ENCODE results near the gene RDH12.

DNA sequence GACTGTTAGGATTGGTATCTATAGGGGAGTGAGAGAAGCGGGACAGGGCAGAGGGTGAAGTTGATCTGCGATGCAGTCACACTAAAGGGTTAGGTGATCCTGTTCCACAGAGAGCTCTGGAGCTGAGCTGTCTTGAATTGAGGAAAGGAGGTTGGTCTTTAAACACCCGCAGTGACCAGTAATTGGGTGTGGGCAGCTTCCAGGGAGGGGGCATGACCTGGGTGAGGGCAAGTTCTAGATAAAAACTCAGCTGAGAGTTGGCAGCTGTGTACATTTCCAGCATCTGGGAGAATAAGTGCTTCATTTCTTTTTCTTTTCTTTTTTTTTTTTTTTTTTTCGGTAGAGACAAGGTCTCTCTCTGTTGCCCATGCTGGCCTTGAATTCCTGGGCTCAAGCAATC, 35.1 kb downstream of the RDH12 start:
- no peak for TF ChIP-seq ZNF133 (CRISPR knock-in tag; IDR thresholded peaks at IDR 0.05)
- TF ChIP-seq, protein P1, sequence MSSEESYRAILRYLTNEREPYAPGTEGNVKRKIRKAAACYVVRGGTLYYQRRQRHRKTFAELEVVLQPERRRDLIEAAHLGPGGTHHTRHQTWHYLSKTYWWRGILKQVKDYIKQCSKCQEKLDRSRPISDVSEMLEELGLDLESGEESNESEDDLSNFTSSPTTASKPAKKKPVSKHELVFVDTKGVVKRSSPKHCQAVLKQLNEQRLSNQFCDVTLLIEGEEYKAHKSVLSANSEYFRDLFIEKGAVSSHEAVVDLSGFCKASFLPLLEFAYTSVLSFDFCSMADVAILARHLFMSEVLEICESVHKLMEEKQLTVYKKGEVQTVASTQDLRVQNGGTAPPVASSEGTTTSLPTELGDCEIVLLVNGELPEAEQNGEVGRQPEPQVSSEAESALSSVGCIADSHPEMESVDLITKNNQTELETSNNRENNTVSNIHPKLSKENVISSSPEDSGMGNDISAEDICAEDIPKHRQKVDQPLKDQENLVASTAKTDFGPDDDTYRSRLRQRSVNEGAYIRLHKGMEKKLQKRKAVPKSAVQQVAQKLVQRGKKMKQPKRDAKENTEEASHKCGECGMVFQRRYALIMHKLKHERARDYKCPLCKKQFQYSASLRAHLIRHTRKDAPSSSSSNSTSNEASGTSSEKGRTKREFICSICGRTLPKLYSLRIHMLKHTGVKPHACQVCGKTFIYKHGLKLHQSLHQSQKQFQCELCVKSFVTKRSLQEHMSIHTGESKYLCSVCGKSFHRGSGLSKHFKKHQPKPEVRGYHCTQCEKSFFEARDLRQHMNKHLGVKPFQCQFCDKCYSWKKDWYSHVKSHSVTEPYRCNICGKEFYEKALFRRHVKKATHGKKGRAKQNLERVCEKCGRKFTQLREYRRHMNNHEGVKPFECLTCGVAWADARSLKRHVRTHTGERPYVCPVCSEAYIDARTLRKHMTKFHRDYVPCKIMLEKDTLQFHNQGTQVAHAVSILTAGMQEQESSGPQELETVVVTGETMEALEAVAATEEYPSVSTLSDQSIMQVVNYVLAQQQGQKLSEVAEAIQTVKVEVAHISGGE (CRISPR knock-in tag; IDR thresholded peaks at IDR 0.05) = no peak
- no peak for TF ChIP-seq POLR2AphosphoS5 (IDR thresholded peaks at IDR 0.05; ENCODE audit: control insufficient read depth, insufficient read depth, low read depth, low read length)
- TF ChIP-seq ETV6 (IDR thresholded peaks at IDR 0.05; ENCODE audit: borderline replicate concordance in 1 of 2, low read depth in 2 of 2, low read length in 1 of 2) = no peak
- no peak for TF ChIP-seq ETV6 (CRISPR knock-in tag; IDR thresholded peaks at IDR 0.05; ENCODE audit: borderline replicate concordance)
- no peak for TF ChIP-seq PML (IDR thresholded peaks at IDR 0.05; ENCODE audit: low read length)

Data from K562 (cell line).